GM23248 (cell line): ENCODE data around the gene NSD2. TPM values are rescaled to one million over a fixed set of nuclear protein-coding genes. Genes with fewer than 3 reads are reported as not detected.

Experiments
- DNase-seq: peaks from one replicate; pipeline ENCODE4 v3.0.0-alpha.2; 2015
- H2AFZ ChIP-seq: fragments of 200-600 bp; sonication (generic); 2 replicates; pipeline ENCODE4 v1.6.1; 2016; ENCODE audit warnings: antibody characterized with exemption
- H3F3A ChIP-seq: fragments of 200-600 bp; sonication (generic); 2 replicates; pipeline ENCODE4 v1.6.1; 2016; ENCODE audit warnings: mild to moderate bottlenecking, antibody characterized with exemption, mixed run types; ENCODE audit not compliant: insufficient read depth
- H3K27ac ChIP-seq: fragments of 200-600 bp; sonication (generic); 2 replicates; pipeline ENCODE4 v1.5.1; 2016; ENCODE audit warnings: mild to moderate bottlenecking
- H3K27me3 ChIP-seq: fragments of 200-600 bp; sonication (generic); replicated peaks from 2 replicates; pipeline ENCODE4 v1.6.1; 2016; ENCODE audit warnings: mild to moderate bottlenecking; ENCODE audit not compliant: insufficient read depth
- H3K36me3 ChIP-seq: fragments of 200-600 bp; sonication (generic); 2 replicates; pipeline ENCODE4 v1.6.1; 2016; ENCODE audit warnings: low read depth, mild to moderate bottlenecking
- H3K4me1 ChIP-seq: fragments of 200-600 bp; sonication (generic); 2 replicates; pipeline ENCODE4 v1.6.1; 2016; ENCODE audit warnings: mild to moderate bottlenecking; ENCODE audit not compliant: insufficient read depth
- H3K4me2 ChIP-seq: fragments of 200-600 bp; sonication (generic); one replicate; pipeline ENCODE4 v1.6.1; 2016; ENCODE audit warnings: mild to moderate bottlenecking; ENCODE audit not compliant: unreplicated experiment
- H3K4me3 ChIP-seq: fragments of 200-600 bp; sonication (generic); 2 replicates; pipeline ENCODE4 v1.5.1; 2016; ENCODE audit warnings: mild to moderate bottlenecking
- H3K79me2 ChIP-seq: fragments of 200-600 bp; sonication (generic); 2 replicates; pipeline ENCODE4 v1.6.1; 2016; ENCODE audit warnings: mild to moderate bottlenecking; ENCODE audit not compliant: insufficient read depth
- H3K9ac ChIP-seq: fragments of 200-600 bp; sonication (generic); 2 replicates; pipeline ENCODE4 v1.6.1; 2016; ENCODE audit warnings: mild to moderate bottlenecking
- H3K9me2 ChIP-seq: fragments of 200-600 bp; sonication (generic); 2 replicates; pipeline ENCODE4 v1.6.1; 2016; ENCODE audit warnings: mixed run types, mild to moderate bottlenecking, moderate library complexity; ENCODE audit not compliant: insufficient read depth
- H3K9me3 ChIP-seq: fragments of 200-600 bp; sonication (generic); one replicate; pipeline ENCODE4 v1.6.1; 2017; ENCODE audit warnings: low read depth
- H4K20me1 ChIP-seq: fragments of 200-600 bp; sonication (generic); 2 replicates; pipeline ENCODE4 v1.6.0; 2016; ENCODE audit not compliant: insufficient read depth
- EZH2 ChIP-seq: fragments of 200-600 bp; sonication (generic); IDR thresholded peaks from 2 replicates; pipeline ENCODE4 v1.6.1; 2018; ENCODE audit warnings: antibody characterized with exemption, mild to moderate bottlenecking; ENCODE audit not compliant: insufficient read depth, poor library complexity, severe bottlenecking
- EZH2phosphoT487 ChIP-seq: fragments of 200-600 bp; sonication (generic); IDR thresholded peaks from 2 replicates; pipeline ENCODE4 v1.6.1; 2018; ENCODE audit warnings: antibody characterized with exemption, moderate library complexity, mild to moderate bottlenecking, low read depth; ENCODE audit not compliant: insufficient read depth
- WGBS, 2 experiments: methylation state at CpG; one replicate each; pipeline ENCODE4 v1.1.6; 2015 to 2017; ENCODE audit warnings: low lambda C conversion rate in 2 of 2, low coverage in 1 of 2; ENCODE audit errors: missing lambda C conversion rate in 2 of 2; 5-methylcytosine and 5-hydroxymethylcytosine counted together
- in situ Hi-C: fragments of 300-500 bp; cut with MboI; formaldehyde crosslinking; loops from 2 replicates; pipeline ENCODE4 v1.15.0; 2020
- polyA plus RNA-seq: library from polyadenylated mRNA; unstranded; fragments of >200 nt; fragmentation: Nextera tagmentation; extraction: Ambion mirVana; gene quantifications from 2 replicates; pipeline ENCODE4 v1.2.1, GENCODE V29; 2016
- total RNA-seq: library from RNA; depleted of rRNA; stranded (reverse); fragments of >200 nt; shearing (Covaris generic); gene quantifications from 2 replicates; pipeline ENCODE4 v1.2.3, GENCODE V29; 2014

The NSD2 gene
- total and polyA plus RNA-seq, 2 experiments from 2014 or later: 20.1 to 32.4 TPM

- in situ Hi-C loops: no loop called here
- Histone ChIP-seq H3K27ac (no peak overlapping the region), H2AFZ (no peak overlapping the region), H3F3A (peaks cover 7% of the 10 kb centered on the region; the same call in 1 of the 2 replicates), H3K79me2 (peaks cover 1% of the 10 kb centered on the region; the same call in 1 of the 2 replicates), H3K4me1 (no peaks in the 10 kb centered on the region), H3K27me3 (no peaks in the 10 kb centered on the region), H4K20me1 (no peaks in the 10 kb centered on the region), H3K4me2 (no peak overlapping the region), H3K4me3 (no peak overlapping the region), H3K9ac (no peak overlapping the region), H3K9me2 (no peaks in the 10 kb centered on the region), H3K36me3 (no peaks in the 10 kb centered on the region; the same call in 1 of the 2 replicates), H3K9me3 (no peaks in the 10 kb centered on the region)
- TF ChIP-seq EZH2phosphoT487: no peak
- TF ChIP-seq EZH2: no peak
- no peak for DNase-seq
- 88 to 91% methylated on average over 3 of the region's 3 CpGs for WGBS, 2 experiments
Observed at GRCh38 chr4:1830234-1830633, 41.0 kb upstream of the NSD2 start.

- DNase-seq: no peak
- Histone ChIP-seq H3K27me3 (no peaks in the 10 kb centered on the region), H3K79me2 (peaks cover 5% of the 10 kb centered on the region; the same call in 1 of the 2 replicates), H3K9ac (no peak overlapping the region), H3K9me3 (no peaks in the 10 kb centered on the region), H3K4me2 (no peak overlapping the region), H3K36me3 (peaks cover 2% of the 10 kb centered on the region; the same call in 1 of the 2 replicates), H2AFZ (no peak overlapping the region), H4K20me1 (no peaks in the 10 kb centered on the region), H3K9me2 (no peaks in the 10 kb centered on the region), H3K4me3 (no peak overlapping the region), H3K4me1 (no peaks in the 10 kb centered on the region), H3F3A (peaks cover 7% of the 10 kb centered on the region; the same call in 1 of the 2 replicates), H3K27ac (no peak overlapping the region)
- TF ChIP-seq EZH2phosphoT487: no peak
- TF ChIP-seq EZH2: no peak
- in situ Hi-C loops: no loop called here
- WGBS, 2 experiments: 86% methylated on average over 8 of the region's 8 CpGs
Observed at GRCh38 chr4:1830642-1831228, 40.5 kb upstream of the NSD2 start.

GRCh38 chr4:1831331-1831730 lies 39.9 kb upstream of the NSD2 start:
- Histone ChIP-seq H3K27ac (no peak overlapping the region), H3K9ac (no peak overlapping the region), H3K4me1 (no peaks in the 10 kb centered on the region), H3F3A (peaks cover 7% of the 10 kb centered on the region; the same call in 1 of the 2 replicates), H3K79me2 (peaks cover 5% of the 10 kb centered on the region; the same call in 1 of the 2 replicates), H3K9me3 (no peaks in the 10 kb centered on the region), H4K20me1 (no peaks in the 10 kb centered on the region), H3K27me3 (no peaks in the 10 kb centered on the region), H3K9me2 (no peaks in the 10 kb centered on the region), H2AFZ (no peak overlapping the region), H3K4me2 (no peak overlapping the region), H3K4me3 (no peak overlapping the region), H3K36me3 (peaks cover 4% of the 10 kb centered on the region; the same call in 1 of the 2 replicates)
- no peak for TF ChIP-seq EZH2phosphoT487
- TF ChIP-seq EZH2: no peak
- in situ Hi-C loops: no loop called here
- no peak for DNase-seq
- 84 to 87% methylated on average over 8 of the region's 8 CpGs for WGBS, 2 experiments

GRCh38 chr4:1832690-1833089 lies 38.5 kb upstream of the NSD2 start:
- no peaks in the 10 kb centered on the region for H4K20me1 ChIP-seq
- H3K9me2 ChIP-seq: no peaks in the 10 kb centered on the region
- no peaks in the 10 kb centered on the region for H3K4me1 ChIP-seq
- peaks cover 12% of the 10 kb centered on the region for H3K79me2 ChIP-seq
- 93 to 96% methylated on average over 18 of the region's 18 CpGs for WGBS, 2 experiments
- no peak overlapping the region for H2AFZ ChIP-seq
- H3K4me3 ChIP-seq: no peak overlapping the region
- H3K36me3 ChIP-seq: peaks cover 4% of the 10 kb centered on the region; the same call in 1 of the 2 replicates
- in situ Hi-C loops: no loop called here
- H3K27me3 ChIP-seq: no peaks in the 10 kb centered on the region
- no peak overlapping the region for H3K27ac ChIP-seq
- peaks cover 7% of the 10 kb centered on the region; the same call in 1 of the 2 replicates for H3F3A ChIP-seq
- TF ChIP-seq EZH2phosphoT487: no peak
- TF ChIP-seq EZH2: no peak
- no peak for DNase-seq
- H3K9me3 ChIP-seq: no peaks in the 10 kb centered on the region
- H3K9ac ChIP-seq: no peak overlapping the region
- no peak overlapping the region for H3K4me2 ChIP-seq
